Pons (tissue), 1 donor: ENCODE results near the gene UBE2G2.

Source experiments
- DNase-seq: peaks from one replicate; pipeline ENCODE4 v3.0.0-alpha.2; 2016; ENCODE audit warnings: low spot score

Gene UBE2G2

GRCh38 chr21:44785620-44786335 is 15.8 kb downstream of the UBE2G2 start:
- no peak for DNase-seq

GRCh38 chr21:44784810-44785209 is 16.8 kb downstream of the UBE2G2 start:
- DNase-seq = no peak

GRCh38 chr21:44783020-44783696 is 18.5 kb downstream of the UBE2G2 start:
- DNase-seq = no peak

DNA sequence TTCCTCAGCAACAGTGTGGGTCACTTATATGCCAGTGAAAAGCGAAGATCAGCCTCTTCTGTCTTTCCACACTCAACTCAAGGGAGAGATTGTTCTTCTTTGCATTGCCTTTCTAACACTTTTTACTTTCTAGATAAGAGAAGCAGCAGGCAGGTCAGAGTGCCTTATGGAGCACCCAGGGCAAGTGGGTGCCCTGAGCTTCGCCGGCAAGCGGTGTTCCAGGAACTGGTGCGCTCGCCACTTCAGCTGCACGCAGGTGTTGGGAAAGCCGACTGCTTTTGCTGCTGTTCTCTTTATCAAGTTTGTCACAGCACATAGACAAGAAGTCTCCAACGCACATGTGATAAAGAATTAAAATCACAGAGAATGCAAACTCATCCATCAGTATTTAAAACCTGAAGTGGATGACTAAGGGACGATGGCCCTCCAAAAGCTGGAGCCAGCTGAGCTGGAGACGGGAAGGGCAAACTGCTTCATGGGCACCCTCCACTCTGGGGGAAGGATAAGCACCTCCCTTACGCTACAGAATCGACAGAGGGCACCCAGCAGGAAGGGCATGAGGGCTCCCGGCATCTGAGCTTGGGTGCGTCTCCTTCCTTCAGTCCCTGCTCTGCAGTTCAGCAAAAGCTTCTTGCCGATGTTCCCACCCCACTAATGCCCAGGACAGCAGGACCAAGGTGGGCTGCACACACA is 20.7 kb downstream of the UBE2G2 start:
- no peak for DNase-seq

DNA sequence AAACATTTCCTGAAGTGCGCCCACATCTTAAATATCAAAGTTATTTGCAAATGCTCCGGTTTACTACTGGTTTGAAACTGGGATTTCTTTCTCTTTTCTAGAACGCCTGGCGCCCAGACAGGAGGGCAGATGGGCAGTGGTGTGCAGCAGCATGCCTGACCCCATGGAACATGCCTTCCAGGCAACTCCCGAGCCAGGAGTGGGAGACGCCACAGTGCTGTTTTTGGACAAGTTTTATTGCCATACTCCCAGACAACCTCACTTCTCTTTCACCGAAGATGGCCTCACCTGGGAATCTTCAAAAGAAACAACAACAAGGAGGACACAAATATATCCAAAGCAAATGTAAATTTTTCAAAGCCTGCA is 21.5 kb downstream of the UBE2G2 start:
- no peak for DNase-seq

DNA sequence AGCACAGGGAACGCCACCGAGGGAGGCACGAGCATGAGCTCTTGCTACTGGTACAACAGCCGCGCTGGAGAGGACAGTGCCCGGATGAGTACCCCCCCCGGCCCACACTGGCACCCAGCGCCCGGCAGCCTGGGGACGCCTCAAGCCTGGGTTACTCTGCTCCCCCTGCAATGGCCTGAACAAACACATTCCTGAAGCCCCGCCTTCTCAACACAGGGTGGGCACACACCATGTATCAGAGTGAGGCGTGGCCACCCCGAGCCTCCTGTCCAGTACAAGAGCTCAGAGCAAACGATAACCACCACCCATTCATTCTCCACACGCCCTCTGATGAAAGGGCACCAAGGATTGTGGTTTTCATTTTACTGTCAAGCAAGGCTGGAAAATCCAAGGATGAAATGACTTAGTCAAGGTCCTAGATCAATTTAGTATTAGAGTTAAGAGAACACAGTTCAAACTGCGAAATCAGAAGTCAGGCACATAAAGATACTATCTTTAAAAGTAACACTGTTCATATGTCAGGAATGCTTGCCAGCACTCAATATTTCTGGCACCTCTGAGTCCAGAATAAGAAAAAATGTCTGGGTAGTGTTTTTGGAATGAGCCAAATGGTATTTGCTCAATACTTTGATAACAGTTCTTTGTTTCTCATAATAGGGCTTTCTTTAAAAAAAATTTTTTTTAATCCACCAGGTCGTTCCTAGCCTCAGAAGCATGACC is 22.0 kb downstream of the UBE2G2 start:
- no peak for DNase-seq

GRCh38 chr21:44778983-44779382 is 22.6 kb downstream of the UBE2G2 start:
- no peak for DNase-seq

DNA sequence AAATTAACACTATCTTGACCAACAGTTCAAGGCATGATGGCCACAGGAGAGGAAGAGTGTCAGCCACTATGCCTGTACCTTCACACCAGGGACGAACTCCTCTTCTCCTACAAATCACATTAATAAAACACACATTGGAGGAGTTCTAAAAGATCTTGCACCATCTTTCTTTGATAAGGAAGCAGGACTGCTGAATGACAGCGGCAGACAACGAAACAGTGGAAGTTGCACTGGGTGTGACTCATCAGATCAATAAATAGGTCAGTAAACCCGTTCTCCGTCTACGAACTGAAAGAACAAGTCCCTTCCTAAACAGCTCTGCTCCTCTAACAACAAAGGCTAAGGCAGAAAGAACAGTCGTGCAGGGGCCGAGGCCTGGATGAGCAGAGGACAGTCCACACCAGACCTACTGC is 23.1 kb downstream of the UBE2G2 start:
- no peak for DNase-seq

DNA sequence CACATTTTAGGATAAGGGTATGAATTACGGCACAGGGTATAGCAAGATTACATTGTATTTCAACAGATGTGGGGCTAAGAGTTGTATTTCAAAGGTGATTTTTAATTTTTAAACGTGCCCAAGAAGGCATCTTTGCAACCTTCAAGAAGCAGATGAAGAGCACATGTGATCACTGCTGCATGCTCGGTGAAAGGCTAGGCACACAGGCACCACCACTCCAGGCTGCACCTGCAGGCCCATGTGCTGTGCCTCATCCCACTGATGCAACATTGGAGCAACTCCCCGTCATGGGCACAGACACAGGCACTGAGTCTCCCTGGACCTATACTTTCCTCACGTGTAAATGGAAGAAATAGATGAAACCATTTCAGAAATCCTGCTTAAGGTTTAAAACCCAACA is 23.5 kb downstream of the UBE2G2 start:
- no peak for DNase-seq

GRCh38 chr21:44774972-44775371 is 26.6 kb downstream of the UBE2G2 start:
- no peak for DNase-seq

DNA sequence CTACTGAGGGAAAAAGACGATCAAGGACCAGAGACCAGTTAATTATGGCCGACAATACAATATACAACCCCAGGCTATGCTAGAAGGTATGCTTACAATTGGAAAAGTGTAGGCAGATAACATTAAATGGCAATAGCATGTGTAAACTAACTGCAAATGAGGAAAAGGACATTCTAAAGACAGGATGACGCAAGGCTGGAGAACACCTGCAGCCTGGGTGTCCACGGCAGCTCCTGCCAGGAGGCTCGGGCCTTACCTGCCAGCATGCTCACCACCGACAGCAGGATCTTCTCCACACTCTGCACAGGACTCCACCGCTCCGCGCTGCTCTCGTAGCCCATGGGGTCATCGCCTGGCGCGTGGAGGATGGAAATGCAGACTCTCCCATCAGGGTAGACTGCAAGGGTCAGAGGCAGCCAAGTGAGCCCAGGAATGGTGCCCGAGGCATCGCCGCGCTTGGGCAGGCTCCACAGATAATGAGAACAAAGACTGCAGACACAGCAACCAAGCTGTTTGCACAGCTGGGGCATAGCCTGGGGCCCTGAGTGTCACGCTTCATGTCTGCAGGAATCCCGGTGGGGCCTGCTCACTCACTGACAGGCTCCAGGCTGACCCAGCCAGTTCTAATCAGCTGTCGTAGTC is 28.2 kb downstream of the UBE2G2 start:
- DNase-seq = peak; percentile 9

GRCh38 chr21:44771896-44772525 is 29.6 kb downstream of the UBE2G2 start:
- DNase-seq = no peak

- no peak for DNase-seq
These were observed 33.5 kb downstream of the UBE2G2 start for GRCh38 chr21:44767834-44768831.

GRCh38 chr21:44766818-44767354 is 34.7 kb downstream of the UBE2G2 start:
- DNase-seq = no peak

DNA sequence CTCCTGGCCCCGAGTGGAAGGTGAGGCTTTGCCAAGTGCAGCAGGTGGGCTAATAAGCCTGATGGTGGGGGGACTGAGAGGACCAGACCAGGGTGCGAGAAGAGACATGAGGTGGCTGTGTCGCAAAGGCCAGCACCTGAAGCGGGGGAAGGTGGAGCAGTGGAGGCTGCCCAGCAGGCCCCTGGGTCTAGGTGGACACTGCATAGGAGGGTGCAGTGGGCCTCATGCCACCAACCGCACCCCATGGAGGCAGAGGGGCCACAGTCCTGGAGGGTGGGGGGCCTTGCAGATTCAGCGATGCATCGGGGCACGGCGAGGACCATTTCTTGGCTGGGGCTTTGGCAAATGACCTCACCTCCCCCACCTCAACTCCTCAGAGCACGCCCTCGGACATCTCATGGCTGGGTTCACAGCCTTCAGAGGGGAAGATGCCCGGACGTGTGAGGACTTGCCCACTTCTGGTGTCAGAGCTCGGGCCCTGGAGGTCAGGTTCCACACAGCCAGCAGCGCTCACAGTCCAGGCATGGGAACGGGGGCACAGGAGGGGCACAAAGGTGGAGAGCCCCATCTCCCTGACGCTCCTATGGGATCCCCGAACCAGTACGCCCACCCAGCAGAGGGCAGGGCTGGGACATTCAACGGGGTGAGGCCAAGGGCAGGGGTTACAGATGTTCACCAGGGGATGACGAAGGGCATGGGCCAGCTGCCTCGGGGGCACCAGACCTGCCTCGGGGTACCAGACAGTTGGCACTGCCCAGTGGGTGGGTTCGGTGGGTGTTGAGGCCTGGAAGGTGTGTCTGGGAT is 35.4 kb downstream of the UBE2G2 start:
- no peak for DNase-seq

DNA sequence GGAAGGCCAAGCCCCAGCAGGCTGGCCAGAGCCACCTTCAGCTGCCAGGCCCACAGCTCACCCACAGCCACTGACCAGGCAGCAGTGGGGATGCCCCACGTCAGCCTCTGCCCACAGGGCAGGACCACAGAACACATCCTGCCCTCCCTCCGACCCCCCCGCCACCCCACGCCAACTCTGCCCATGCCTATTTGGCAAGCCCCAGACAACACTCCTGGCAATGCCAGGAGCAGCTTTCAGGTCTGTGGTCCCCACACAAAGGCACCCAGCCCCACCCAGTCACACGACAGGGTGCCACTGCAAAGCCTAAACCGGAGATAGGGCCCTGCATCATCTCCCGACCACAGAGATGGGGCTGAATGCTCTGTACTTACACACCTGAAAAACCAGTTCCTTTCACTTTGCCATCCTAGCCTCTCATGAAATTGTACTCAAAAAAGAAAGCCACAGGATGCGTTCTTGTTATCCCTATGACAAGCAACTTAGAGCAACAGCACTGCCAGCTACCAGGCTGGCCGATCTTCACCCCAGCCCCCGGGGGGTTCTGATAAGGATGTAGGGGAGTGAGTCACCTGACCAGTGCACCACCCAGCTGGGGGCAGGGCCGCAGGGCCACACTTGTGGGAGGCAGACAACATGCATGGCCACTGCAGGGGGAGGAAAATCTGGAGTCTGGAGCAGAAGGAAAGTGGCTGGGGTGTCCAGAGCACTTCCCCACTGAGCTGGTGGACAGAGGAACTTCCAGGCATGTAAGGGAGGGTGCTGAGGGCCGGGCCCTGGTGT is 36.2 kb downstream of the UBE2G2 start:
- DNase-seq = no peak

DNA sequence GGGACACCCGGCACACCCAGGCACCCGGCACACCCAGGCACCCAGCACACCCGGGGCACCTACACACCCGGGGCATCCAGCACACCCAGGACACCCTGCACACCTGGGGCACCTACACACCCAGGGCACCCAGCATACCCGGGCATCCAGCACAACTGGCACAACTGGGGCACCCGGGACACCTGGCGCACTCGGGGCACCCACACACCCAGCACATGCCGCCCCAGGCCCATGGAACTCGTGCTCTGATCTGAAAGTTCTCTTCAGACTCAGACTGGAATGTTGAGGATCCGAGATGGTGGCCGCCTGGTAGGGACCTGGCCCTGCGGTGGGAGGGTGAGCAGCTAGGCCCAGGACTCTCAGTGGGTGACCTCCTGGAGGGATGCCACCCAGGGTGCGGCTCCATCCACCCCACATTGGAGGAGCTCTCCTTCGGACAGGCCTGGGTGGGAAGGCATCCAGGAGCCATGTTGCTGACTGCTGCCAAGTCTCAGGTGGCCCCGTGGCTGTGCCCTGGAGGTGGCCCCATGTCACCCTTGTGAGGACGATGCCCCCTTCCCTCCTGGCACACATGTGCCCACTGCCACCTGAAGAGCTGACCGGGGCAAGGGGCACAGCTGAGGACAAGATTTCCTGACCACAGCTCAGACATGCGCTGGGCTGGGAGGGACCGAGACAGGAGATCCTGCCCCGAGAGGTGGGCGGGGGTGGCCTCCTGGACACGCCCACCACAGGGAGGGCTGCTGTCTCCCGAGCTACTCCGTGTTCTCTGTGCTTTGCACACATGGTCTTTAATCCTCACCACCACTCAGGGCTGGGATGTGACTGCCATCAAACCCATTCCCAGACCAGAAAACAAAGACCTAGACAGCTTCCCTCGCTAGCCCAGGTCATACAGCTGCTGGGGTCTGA is 37.0 kb downstream of the UBE2G2 start:
- no peak for DNase-seq
